ENCODE results near the gene SETD7.

DNA sequence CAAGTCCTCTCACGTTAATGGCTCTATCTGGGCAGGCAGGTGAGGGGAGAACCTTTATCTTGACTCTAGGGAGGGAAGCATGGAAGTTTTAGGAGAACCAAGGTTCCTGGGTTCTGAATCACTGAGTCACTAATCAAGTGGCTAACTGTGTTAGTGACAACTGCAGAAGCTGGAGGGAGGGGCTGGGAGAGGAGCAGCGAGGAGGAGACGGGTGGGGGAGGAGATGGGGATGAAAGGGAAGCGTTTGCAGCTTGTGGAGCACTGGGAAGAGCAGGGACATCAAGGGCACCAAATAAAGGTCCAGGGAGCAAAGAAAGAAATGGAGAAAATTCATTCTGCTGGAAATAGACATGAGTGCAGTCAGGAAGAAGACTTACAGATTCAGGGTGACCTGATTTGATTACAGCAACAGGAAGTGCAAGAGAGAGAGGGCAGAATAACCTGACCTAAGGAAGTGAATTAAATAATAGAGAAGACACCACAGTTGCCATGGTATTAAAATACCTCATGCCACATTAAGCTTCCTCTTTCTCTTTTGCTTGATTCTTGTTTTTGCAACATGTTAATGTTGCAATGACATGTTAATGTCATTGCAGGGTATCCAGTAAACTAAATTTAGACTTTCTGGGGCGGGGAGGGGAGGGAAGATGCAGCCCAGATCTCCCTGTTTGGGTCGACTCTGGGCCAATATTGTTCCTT, 4.5 kb upstream of the SETD7 start:
- TF ChIP-seq, protein P1, sequence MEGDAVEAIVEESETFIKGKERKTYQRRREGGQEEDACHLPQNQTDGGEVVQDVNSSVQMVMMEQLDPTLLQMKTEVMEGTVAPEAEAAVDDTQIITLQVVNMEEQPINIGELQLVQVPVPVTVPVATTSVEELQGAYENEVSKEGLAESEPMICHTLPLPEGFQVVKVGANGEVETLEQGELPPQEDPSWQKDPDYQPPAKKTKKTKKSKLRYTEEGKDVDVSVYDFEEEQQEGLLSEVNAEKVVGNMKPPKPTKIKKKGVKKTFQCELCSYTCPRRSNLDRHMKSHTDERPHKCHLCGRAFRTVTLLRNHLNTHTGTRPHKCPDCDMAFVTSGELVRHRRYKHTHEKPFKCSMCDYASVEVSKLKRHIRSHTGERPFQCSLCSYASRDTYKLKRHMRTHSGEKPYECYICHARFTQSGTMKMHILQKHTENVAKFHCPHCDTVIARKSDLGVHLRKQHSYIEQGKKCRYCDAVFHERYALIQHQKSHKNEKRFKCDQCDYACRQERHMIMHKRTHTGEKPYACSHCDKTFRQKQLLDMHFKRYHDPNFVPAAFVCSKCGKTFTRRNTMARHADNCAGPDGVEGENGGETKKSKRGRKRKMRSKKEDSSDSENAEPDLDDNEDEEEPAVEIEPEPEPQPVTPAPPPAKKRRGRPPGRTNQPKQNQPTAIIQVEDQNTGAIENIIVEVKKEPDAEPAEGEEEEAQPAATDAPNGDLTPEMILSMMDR (IDR thresholded peaks at IDR 0.05 in 4 of 5, conservative IDR thresholded peaks at IDR 0.05 in 1 of 5) = no peak
- no peak for TF ChIP-seq POLR2A (IDR thresholded peaks at IDR 0.05)

Measured in gastrocnemius medialis (tissue), 4 donors.